Smooth muscle cell (in vitro differentiated cells): ENCODE measurements around the gene ADAM22. TPM values are rescaled to one million over a fixed set of nuclear protein-coding genes. Genes with fewer than 3 reads are reported as not detected.
"Not testable (repeated sequence)": the region's sequence is repeated elsewhere in the genome, so short reads cannot be mapped to it uniquely, and the experiment has no call there.

Source experiments
- DNase-seq: peaks from one replicate; lab custom pipeline; 2025; ENCODE audit not compliant: unreplicated experiment; lab: John Stamatoyannopoulos, UW
- H2AFZ ChIP-seq: fragments of 200-600 bp; sonication (generic); 2 replicates; pipeline ENCODE4 v1.6.0; 2016; ENCODE audit warnings: antibody characterized with exemption, low read depth, mild to moderate bottlenecking
- H3F3A ChIP-seq: fragments of 200-600 bp; sonication (generic); 2 replicates; pipeline ENCODE4 v1.6.0; 2017; ENCODE audit warnings: antibody characterized with exemption, low read depth
- H3K27ac ChIP-seq: fragments of 200-600 bp; sonication (generic); 2 replicates; pipeline ENCODE4 v1.5.1; 2016; ENCODE audit warnings: low read depth, mild to moderate bottlenecking
- H3K27me3 ChIP-seq: fragments of 200-600 bp; sonication (generic); 2 replicates; pipeline ENCODE4 v1.6.1; 2016; ENCODE audit warnings: low read depth, mild to moderate bottlenecking
- H3K36me3 ChIP-seq: fragments of 200-600 bp; sonication (generic); 2 replicates; pipeline ENCODE4 v1.5.1; 2016; ENCODE audit warnings: low read depth
- H3K4me1 ChIP-seq: fragments of 200-600 bp; sonication (generic); 2 replicates; pipeline ENCODE4 v1.5.1; 2016; ENCODE audit warnings: low read depth
- H3K4me2 ChIP-seq: fragments of 200-600 bp; sonication (generic); 2 replicates; pipeline ENCODE4 v1.6.0; 2016; ENCODE audit warnings: mild to moderate bottlenecking
- H3K4me3 ChIP-seq: fragments of 200-600 bp; sonication (generic); 2 replicates; pipeline ENCODE4 v1.5.1; 2016; ENCODE audit warnings: mild to moderate bottlenecking
- H3K79me2 ChIP-seq: fragments of 200-600 bp; sonication (generic); 2 replicates; pipeline ENCODE4 v1.6.0; 2016; ENCODE audit warnings: low read depth, mild to moderate bottlenecking
- H3K9ac ChIP-seq: fragments of 200-600 bp; sonication (generic); 2 replicates; pipeline ENCODE4 v1.6.0; 2016; ENCODE audit warnings: low read depth
- H3K9me3 ChIP-seq: fragments of 200-600 bp; sonication (generic); replicated peaks from 2 replicates; pipeline ENCODE4 v1.5.1; 2016; ENCODE audit warnings: low read depth
- H4K20me1 ChIP-seq: fragments of 200-600 bp; sonication (generic); 2 replicates; pipeline ENCODE4 v1.6.0; 2016; ENCODE audit warnings: low read depth
- CTCF ChIP-seq: fragments of 200-600 bp; sonication (generic); IDR thresholded peaks from 2 replicates; pipeline ENCODE4 v1.5.1; 2017; ENCODE audit warnings: borderline replicate concordance, mild to moderate bottlenecking, antibody characterized with exemption; ENCODE audit not compliant: insufficient read depth, poor library complexity, severe bottlenecking
- WGBS: methylation state at CpG from one replicate; pipeline ENCODE4 v1.1.7; 2016; ENCODE audit warnings: low lambda C conversion rate; 5-methylcytosine and 5-hydroxymethylcytosine counted together
- polyA plus RNA-seq: library from polyadenylated mRNA; unstranded; fragments of >200 nt; fragmentation: Nextera tagmentation; extraction: Ambion mirVana; gene quantifications from 2 replicates; pipeline ENCODE4 v1.2.1, GENCODE V29; 2016
- total RNA-seq: library from RNA; depleted of rRNA; stranded (reverse); fragments of >200 nt; gene quantifications from 2 replicates; pipeline ENCODE4 v1.2.3, GENCODE V29; 2014

The ADAM22 gene
- total and polyA plus RNA-seq, 2 experiments from 2014 or later = 0.10 to 0.22 TPM

- TF ChIP-seq CTCF = no peak
- H3K79me2 ChIP-seq = no peaks in the 10 kb centered on the region
- H3K4me1 ChIP-seq = no peaks in the 10 kb centered on the region
- 95% methylated on average over 2 of the region's 2 CpGs for WGBS
- H3K4me2 ChIP-seq = no peak overlapping the region
- no peaks in the 10 kb centered on the region for H3K9me3 ChIP-seq
- DNase-seq = no peak
- no peak overlapping the region for H3K9ac ChIP-seq
- H4K20me1 ChIP-seq = no peaks in the 10 kb centered on the region
- no peaks in the 10 kb centered on the region for H3K36me3 ChIP-seq
- no peak overlapping the region for H2AFZ ChIP-seq
- no peak overlapping the region for H3K4me3 ChIP-seq
- H3K27me3 ChIP-seq = no peaks in the 10 kb centered on the region
- H3K27ac ChIP-seq = no peak overlapping the region
- no peaks in the 10 kb centered on the region for H3F3A ChIP-seq
Measured at GRCh38 chr7:87899255-87899654, 34.8 kb upstream of the ADAM22 start.

GRCh38 chr7:87907136-87907906 is 26.7 kb upstream of the ADAM22 start:
- not testable (repeated sequence) for H2AFZ ChIP-seq, H3K79me2 ChIP-seq, H3K4me1 ChIP-seq, H3K4me2 ChIP-seq, H3K9me3 ChIP-seq, H3F3A ChIP-seq, H4K20me1 ChIP-seq, DNase-seq, H3K9ac ChIP-seq, H3K4me3 ChIP-seq, H3K27me3 ChIP-seq, H3K36me3 ChIP-seq, H3K27ac ChIP-seq
- 99% methylated on average over 3 of the region's 3 CpGs for WGBS

GRCh38 chr7:87908814-87909213 is 25.2 kb upstream of the ADAM22 start:
- not testable (repeated sequence) for H3K4me2 ChIP-seq, H3K9ac ChIP-seq, H3K79me2 ChIP-seq, H3K4me1 ChIP-seq, H3K27me3 ChIP-seq, H4K20me1 ChIP-seq, H2AFZ ChIP-seq, H3F3A ChIP-seq, H3K27ac ChIP-seq, H3K36me3 ChIP-seq, H3K9me3 ChIP-seq, H3K4me3 ChIP-seq, DNase-seq
- 98% methylated on average over 4 of the region's 4 CpGs for WGBS

GRCh38 chr7:87912121-87912520 is 21.9 kb upstream of the ADAM22 start:
- Histone ChIP-seq H3F3A (no peaks in the 10 kb centered on the region), H3K9ac (no peak overlapping the region), H2AFZ (no peak overlapping the region), H3K27ac (no peak overlapping the region), H3K36me3 (no peaks in the 10 kb centered on the region), H3K27me3 (no peaks in the 10 kb centered on the region), H3K79me2 (no peaks in the 10 kb centered on the region), H3K4me2 (no peak overlapping the region), H3K4me1 (no peaks in the 10 kb centered on the region), H3K4me3 (no peak overlapping the region), H4K20me1 (no peaks in the 10 kb centered on the region), H3K9me3 (no peaks in the 10 kb centered on the region)
- 88% methylated on average over 4 of the region's 4 CpGs for WGBS
- DNase-seq = no peak
- TF ChIP-seq CTCF = no peak
